Hepatocyte (in vitro differentiated cells): ENCODE data around the gene CMTM8.

ENCODE experiments used
- EZH2phosphoT487 ChIP-seq: fragments of 200-600 bp; sonication (generic); IDR thresholded peaks from one replicate; pipeline ENCODE4 v1.6.1; 2018; ENCODE audit warnings: antibody characterized with exemption, mild to moderate bottlenecking, low read depth, moderate library complexity; ENCODE audit not compliant: unreplicated experiment, severe bottlenecking
- TF ChIP-seq, protein P1 (sequence below): fragments of 200-600 bp; sonication (generic); IDR thresholded peaks from 2 replicates; pipeline ENCODE4 v1.5.1; 2016; ENCODE audit warnings: antibody characterized with exemption, mild to moderate bottlenecking; ENCODE audit not compliant: poor library complexity

DNA sequence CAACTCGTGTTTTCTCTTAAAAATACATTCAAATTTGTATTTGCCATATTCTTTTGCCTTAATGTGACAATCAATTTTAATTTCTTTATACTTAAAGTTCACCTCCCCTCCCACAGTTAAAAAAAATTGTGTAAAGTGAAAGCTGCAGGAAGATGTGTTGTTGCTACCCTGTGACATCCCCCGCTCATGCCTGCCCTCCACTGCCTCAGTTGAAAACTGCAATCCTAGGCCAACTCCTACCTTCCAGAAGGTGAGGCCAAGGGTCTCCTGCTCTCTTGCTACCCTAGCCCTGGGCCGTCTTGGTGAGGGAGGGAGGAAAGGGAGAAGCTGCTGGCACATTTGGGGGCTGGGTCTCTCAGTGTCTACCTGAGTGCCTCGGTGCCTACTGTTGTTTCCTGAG, 96.2 kb downstream of the CMTM8 start:
- TF ChIP-seq, protein P1, sequence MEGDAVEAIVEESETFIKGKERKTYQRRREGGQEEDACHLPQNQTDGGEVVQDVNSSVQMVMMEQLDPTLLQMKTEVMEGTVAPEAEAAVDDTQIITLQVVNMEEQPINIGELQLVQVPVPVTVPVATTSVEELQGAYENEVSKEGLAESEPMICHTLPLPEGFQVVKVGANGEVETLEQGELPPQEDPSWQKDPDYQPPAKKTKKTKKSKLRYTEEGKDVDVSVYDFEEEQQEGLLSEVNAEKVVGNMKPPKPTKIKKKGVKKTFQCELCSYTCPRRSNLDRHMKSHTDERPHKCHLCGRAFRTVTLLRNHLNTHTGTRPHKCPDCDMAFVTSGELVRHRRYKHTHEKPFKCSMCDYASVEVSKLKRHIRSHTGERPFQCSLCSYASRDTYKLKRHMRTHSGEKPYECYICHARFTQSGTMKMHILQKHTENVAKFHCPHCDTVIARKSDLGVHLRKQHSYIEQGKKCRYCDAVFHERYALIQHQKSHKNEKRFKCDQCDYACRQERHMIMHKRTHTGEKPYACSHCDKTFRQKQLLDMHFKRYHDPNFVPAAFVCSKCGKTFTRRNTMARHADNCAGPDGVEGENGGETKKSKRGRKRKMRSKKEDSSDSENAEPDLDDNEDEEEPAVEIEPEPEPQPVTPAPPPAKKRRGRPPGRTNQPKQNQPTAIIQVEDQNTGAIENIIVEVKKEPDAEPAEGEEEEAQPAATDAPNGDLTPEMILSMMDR: peak; percentile 16
- no peak for TF ChIP-seq EZH2phosphoT487
